HG02571 (cell line): ENCODE data around the gene S100A10.

Experiments used
- ATAC-seq: cut with Tn5 transposase; IDR thresholded peaks from one replicate; pipeline ENCODE4 v1.9.1; 2021; ENCODE audit warnings: mild to moderate bottlenecking, moderate library complexity; ENCODE audit not compliant: unreplicated experiment

Gene S100A10

GRCh38 chr1:151939141-151939540 lies 54.5 kb downstream of the S100A10 start:
- no peak for ATAC-seq

DNA sequence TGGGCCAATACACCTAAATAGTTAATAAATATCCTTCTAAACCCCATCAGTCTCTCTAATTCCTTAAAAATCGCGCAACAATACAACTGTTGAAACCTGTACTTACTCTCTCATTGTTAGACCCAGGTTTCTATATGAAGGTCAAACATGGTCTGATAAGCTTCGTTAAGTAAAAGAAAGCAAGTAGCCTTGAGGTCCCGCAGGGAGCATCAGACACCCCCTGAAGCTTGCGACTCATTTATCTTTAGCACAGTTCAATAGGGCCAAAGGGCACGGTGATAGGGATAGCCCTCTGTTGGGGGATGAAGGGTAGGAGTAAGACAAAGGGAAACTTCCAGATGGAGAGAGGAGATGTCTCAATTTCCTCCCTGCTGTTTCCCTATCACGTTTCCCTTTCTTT lies 57.0 kb downstream of the S100A10 start:
- no peak for ATAC-seq

DNA sequence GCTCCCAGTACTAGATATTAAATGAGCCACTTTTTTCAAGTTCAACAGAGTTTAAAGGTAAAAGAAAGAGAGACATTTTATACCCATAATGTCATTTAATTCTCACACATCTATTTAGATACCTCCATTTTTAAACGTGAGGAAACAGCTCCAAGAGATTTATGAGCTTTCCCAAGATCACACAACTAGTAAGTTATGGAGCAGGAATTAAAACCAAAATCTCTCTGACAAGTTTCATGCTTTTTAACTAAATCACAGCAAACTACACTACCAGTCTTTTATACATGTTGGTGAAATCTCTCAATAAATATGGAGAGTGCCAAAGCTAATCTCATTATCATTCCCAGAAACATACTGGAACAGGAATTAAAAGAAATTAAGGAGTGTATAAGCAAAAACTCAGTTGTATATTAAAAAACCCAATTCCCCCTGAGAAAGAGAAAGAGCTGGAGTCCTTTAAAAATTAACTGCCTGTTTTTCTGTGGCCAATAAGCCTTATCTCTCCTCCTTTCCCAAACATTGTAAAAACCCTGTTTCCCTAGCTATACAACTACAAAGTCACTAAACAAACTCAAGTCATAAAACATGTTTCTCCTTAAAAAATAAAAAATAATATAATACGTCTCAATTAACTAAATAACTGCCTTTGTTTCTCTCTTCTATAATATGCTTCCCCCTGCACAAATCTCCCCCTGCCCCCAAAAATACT lies 57.6 kb downstream of the S100A10 start:
- no peak for ATAC-seq

DNA sequence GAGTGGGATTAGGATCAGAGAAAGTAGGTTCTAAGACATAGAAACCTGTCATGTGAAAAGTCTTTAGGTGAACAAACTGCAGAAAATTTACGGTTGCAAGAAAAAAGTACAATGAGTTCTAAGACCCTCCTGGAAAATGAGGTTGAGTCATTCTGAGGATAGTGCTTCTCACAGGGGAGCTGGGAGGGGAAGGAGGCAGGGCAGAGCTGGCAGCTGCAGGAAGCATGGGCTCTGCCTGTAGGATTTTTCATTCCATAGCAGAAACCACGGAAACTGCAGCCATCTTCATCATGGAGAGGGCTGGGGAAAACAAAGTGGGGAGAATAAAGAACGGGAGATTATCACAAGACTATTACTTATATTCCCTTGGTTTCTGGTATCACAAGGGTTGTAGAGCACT lies 58.5 kb downstream of the S100A10 start:
- no peak for ATAC-seq

DNA sequence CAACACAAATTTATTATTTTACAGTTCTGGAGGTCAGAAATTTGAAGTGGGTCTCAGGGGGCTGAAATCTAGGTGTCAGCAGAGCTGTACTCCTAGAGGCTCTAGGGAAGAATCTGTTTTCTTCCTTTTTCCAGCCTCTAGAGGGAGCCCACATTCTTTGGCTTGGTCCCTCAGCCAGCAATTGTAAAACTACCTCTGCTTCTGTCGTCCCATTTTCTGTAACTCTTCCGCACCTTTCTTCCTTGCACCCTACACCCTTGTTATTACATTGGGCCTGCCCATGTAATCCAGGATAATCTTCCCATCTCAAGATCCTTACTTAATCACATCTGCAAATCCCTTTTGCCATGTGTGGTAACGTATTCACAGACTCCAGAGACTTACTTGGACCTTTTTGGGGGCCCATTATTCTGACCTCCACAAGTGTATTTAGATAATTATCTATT lies 59.6 kb downstream of the S100A10 start:
- no peak for ATAC-seq
